IPS-20b (cell line): ENCODE measurements around the gene SLU7.
A peak's percentile ranks its signal among the peaks of the same experiment; 100 is the strongest.
"Not testable (repeated sequence)": the region's sequence is repeated elsewhere in the genome, so short reads cannot be mapped to it uniquely, and the experiment has no call there.

ENCODE experiments used
- H3K27ac ChIP-seq: one replicate; pipeline ENCODE4 v1.5.1; 2013; ENCODE audit warnings: low read length
- H3K27me3 ChIP-seq: 2 replicates; pipeline ENCODE4 v1.6.1; 2013; ENCODE audit warnings: mild to moderate bottlenecking, low read length, inconsistent platforms; ENCODE audit not compliant: insufficient read depth
- H3K36me3 ChIP-seq: 2 replicates; pipeline ENCODE4 v1.6.1; 2013; ENCODE audit warnings: low read depth, mild to moderate bottlenecking, inconsistent platforms, low read length, moderate library complexity; ENCODE audit not compliant: insufficient read depth
- H3K4me1 ChIP-seq: 2 replicates; pipeline ENCODE4 v1.6.1; 2013; ENCODE audit warnings: mild to moderate bottlenecking, control low read depth, inconsistent platforms, low read length, moderate library complexity; ENCODE audit not compliant: insufficient read depth
- H3K4me3 ChIP-seq: 2 replicates; pipeline ENCODE4 v1.5.1; 2013; ENCODE audit warnings: mild to moderate bottlenecking, low read length, inconsistent platforms
- H3K9ac ChIP-seq: 2 replicates; pipeline ENCODE4 v1.6.1; 2013; ENCODE audit warnings: low read depth, mild to moderate bottlenecking, inconsistent platforms, low read length, moderate library complexity
- H3K9me3 ChIP-seq: 2 replicates; pipeline ENCODE4 v1.6.1; 2013; ENCODE audit warnings: mild to moderate bottlenecking, low read depth, low read length, inconsistent platforms; ENCODE audit not compliant: insufficient read depth

The SLU7 gene

GRCh38 chr5:160448886-160449285 lies 30.0 kb upstream of the SLU7 start:
- Histone ChIP-seq H3K9ac (no peak overlapping the region), H3K4me1 (no peaks in the 10 kb centered on the region), H3K36me3 (no peaks in the 10 kb centered on the region), H3K27ac (no peak overlapping the region), H3K4me3 (no peak overlapping the region), H3K9me3 (no peaks in the 10 kb centered on the region), H3K27me3 (no peaks in the 10 kb centered on the region)

- Histone ChIP-seq H3K9ac (no peak overlapping the region), H3K4me1 (no peaks in the 10 kb centered on the region), H3K36me3 (no peaks in the 10 kb centered on the region), H3K27ac (no peak overlapping the region), H3K27me3 (no peaks in the 10 kb centered on the region), H3K9me3 (no peaks in the 10 kb centered on the region), H3K4me3 (no peak overlapping the region)
Observed at GRCh38 chr5:160445751-160446150, 26.9 kb upstream of the SLU7 start.

DNA sequence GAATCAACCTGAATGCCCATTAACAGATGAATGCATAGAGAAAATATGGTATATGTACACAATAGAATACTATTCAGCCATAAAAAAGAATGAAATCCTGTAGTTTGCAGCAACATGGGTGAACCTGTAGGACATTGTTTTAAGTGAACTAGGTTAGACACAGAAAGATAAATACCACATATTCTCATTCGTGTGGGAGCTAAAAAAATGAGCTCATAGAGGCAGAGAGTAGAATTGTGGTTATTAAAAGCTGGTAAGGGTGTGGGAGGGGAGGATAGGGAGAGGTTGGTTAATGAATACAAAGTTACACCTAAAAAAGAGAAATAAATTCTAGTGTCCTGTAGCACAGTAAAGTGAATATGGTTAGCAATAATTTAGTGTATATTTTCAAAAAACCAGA lies 26.3 kb upstream of the SLU7 start:
- no peaks in the 10 kb centered on the region for H3K27me3 ChIP-seq
- no peak overlapping the region for H3K27ac ChIP-seq
- no peaks in the 10 kb centered on the region for H3K4me1 ChIP-seq
- no peaks in the 10 kb centered on the region for H3K9me3 ChIP-seq
- H3K36me3 ChIP-seq: no peaks in the 10 kb centered on the region
- H3K9ac ChIP-seq: no peak overlapping the region
- no peak overlapping the region for H3K4me3 ChIP-seq

GRCh38 chr5:160444407-160444806 lies 25.5 kb upstream of the SLU7 start:
- H3K9ac ChIP-seq: no peak overlapping the region
- H3K27ac ChIP-seq: no peak overlapping the region
- H3K4me3 ChIP-seq: no peak overlapping the region
- H3K36me3 ChIP-seq: no peaks in the 10 kb centered on the region
- H3K4me1 ChIP-seq: no peaks in the 10 kb centered on the region
- no peaks in the 10 kb centered on the region for H3K27me3 ChIP-seq
- no peaks in the 10 kb centered on the region for H3K9me3 ChIP-seq

- Histone ChIP-seq H3K36me3 (no peaks in the 10 kb centered on the region), H3K4me3 (no peak overlapping the region), H3K27ac (no peak overlapping the region), H3K9me3 (no peaks in the 10 kb centered on the region), H3K9ac (no peak overlapping the region), H3K4me1 (no peaks in the 10 kb centered on the region), H3K27me3 (no peaks in the 10 kb centered on the region; the same call in 1 of the 2 replicates)
Observed at GRCh38 chr5:160442824-160443431, 24.0 kb upstream of the SLU7 start.

DNA sequence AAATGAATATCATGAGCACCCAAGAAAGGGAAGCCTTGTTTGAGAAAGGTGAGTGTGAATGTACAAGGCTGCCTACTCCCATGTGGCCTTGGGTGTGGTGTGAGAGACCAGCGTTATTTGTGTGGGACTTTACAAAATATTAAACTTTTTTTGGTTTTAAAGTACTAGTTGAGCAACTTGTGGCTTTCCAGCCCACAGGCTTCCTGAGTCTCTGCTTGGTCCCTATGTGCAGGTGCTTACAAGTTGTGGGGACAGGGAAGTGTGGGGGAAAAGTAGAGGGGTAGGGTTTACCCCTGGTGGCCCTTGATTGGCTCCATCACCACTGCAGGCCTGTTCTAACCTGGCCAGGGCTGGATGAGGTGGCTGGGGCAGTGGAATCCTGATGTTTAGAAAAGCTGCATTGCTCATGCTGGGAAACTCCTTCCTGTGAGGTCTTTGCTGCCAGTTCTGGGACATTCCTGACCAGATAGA lies 22.5 kb upstream of the SLU7 start:
- Histone ChIP-seq H3K9ac (no peak overlapping the region), H3K4me3 (no peak overlapping the region), H3K9me3 (no peaks in the 10 kb centered on the region), H3K27ac (no peak overlapping the region), H3K27me3 (no peaks in the 10 kb centered on the region; the same call in 1 of the 2 replicates), H3K36me3 (no peaks in the 10 kb centered on the region), H3K4me1 (no peaks in the 10 kb centered on the region)

DNA sequence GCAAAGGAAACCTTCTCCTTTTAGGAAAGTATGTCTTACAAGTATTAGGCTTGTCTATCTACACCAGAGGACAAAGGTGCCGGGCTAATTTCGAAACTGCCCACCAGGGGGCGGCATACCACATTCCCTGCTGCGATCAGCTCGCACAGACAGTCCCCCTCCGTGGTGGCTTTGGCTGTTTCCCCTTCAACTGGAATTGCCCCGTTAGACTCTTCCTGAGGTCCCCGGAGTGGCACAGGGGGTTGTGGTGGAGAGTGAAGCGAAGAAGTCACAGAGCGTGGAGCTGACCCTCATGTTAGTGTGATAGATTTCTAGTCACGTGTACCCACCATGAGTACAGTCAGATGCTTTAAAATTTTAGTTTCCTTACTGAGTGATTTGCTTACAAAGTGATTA lies 20.3 kb upstream of the SLU7 start:
- no peaks in the 10 kb centered on the region for H3K4me1 ChIP-seq
- H3K9ac ChIP-seq: 0 out of 2 replicates have a peak overlapping the region, but pooled peaks have one; percentile 18
- no peak overlapping the region for H3K27ac ChIP-seq
- peak overlapping the region; percentile 64 for H3K4me3 ChIP-seq
- H3K36me3 ChIP-seq: no peaks in the 10 kb centered on the region
- no peaks in the 10 kb centered on the region; the same call in 1 of the 2 replicates for H3K27me3 ChIP-seq
- H3K9me3 ChIP-seq: no peaks in the 10 kb centered on the region

- Histone ChIP-seq H3K4me1 (peaks cover 3% of the 10 kb centered on the region; the same call in 1 of the 2 replicates), H3K36me3 (no peaks in the 10 kb centered on the region), H3K27me3 (no peaks in the 10 kb centered on the region; the same call in 1 of the 2 replicates), H3K4me3 (peak overlapping the region; percentile 64), H3K9me3 (no peaks in the 10 kb centered on the region), H3K9ac (0 out of 2 replicates have a peak overlapping the region, but pooled peaks have one; percentile 18), H3K27ac (no peak overlapping the region)
Observed at GRCh38 chr5:160438316-160439204, 19.7 kb upstream of the SLU7 start.

DNA sequence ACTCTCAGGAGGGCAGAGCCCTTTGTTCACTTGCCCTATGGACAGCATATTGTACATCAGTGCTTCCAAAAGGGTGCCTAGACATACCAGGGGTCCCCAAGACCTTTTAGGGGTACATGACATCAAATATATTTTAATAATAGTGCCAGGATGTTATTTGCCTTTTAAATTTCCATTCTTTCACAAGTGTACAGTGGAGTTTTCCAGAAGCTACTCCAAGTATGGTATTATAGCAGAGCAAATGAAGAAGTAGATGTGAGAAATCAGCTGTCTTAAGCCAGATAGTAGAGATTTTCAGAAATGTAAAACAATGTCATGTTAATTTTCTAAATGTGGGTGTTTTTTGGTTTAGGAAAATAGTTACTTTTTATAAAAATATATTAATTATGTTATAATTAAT lies 18.4 kb upstream of the SLU7 start:
- no peak overlapping the region for H3K9ac ChIP-seq
- no peaks in the 10 kb centered on the region; the same call in 1 of the 2 replicates for H3K27me3 ChIP-seq
- H3K4me1 ChIP-seq: peaks cover 3% of the 10 kb centered on the region; the same call in 1 of the 2 replicates
- no peak overlapping the region for H3K4me3 ChIP-seq
- H3K9me3 ChIP-seq: no peaks in the 10 kb centered on the region
- no peak overlapping the region for H3K27ac ChIP-seq
- H3K36me3 ChIP-seq: no peaks in the 10 kb centered on the region

- not testable (repeated sequence) for H3K27ac ChIP-seq, H3K36me3 ChIP-seq, H3K4me1 ChIP-seq, H3K9me3 ChIP-seq, H3K4me3 ChIP-seq, H3K27me3 ChIP-seq, H3K9ac ChIP-seq
Observed at GRCh38 chr5:160436661-160437060, 17.8 kb upstream of the SLU7 start.

- Histone ChIP-seq H3K9me3 (no peaks in the 10 kb centered on the region), H3K36me3 (no peaks in the 10 kb centered on the region), H3K27me3 (no peaks in the 10 kb centered on the region; the same call in 1 of the 2 replicates), H3K27ac (no peak overlapping the region), H3K4me3 (no peak overlapping the region), H3K4me1 (peaks cover 3% of the 10 kb centered on the region; the same call in 1 of the 2 replicates), H3K9ac (no peak overlapping the region)
Observed at GRCh38 chr5:160436017-160436416, 17.1 kb upstream of the SLU7 start.

- H3K9ac ChIP-seq: no peak overlapping the region
- H3K9me3 ChIP-seq: no peaks in the 10 kb centered on the region
- no peak overlapping the region for H3K4me3 ChIP-seq
- no peaks in the 10 kb centered on the region; the same call in 1 of the 2 replicates for H3K27me3 ChIP-seq
- H3K36me3 ChIP-seq: no peaks in the 10 kb centered on the region
- peaks cover 3% of the 10 kb centered on the region; the same call in 1 of the 2 replicates for H3K4me1 ChIP-seq
- no peak overlapping the region for H3K27ac ChIP-seq
Observed at GRCh38 chr5:160435532-160435931, 16.7 kb upstream of the SLU7 start.
